ENCODE results near the gene CACNA1C. TPM values are rescaled to one million over a fixed set of nuclear protein-coding genes. Genes with fewer than 3 reads are reported as not detected.

CACNA1C gene
- total and polyA plus RNA-seq, 2 donors (not counting 1 experiment from before 2014, with no cell fraction given): 7.6 to 11.4 TPM

- H3K79me2 ChIP-seq (ENCODE audit: control insufficient read depth, insufficient read depth, low read length): no peaks in the 10 kb centered on the region
- peaks cover 11% of the 10 kb centered on the region for H3K4me1 ChIP-seq (ENCODE audit: control insufficient read depth, extremely low read depth, insufficient read depth, low read length)
- no peak overlapping the region for H3K9ac ChIP-seq (ENCODE audit: insufficient read depth, low read length)
- no peak overlapping the region for H3K27ac ChIP-seq (ENCODE audit: insufficient read depth, low read length)
- no peaks in the 10 kb centered on the region for H4K20me1 ChIP-seq (ENCODE audit: control insufficient read depth, extremely low read depth, insufficient read depth, low read length)
- no peak overlapping the region for H2AFZ ChIP-seq (ENCODE audit: low read length)
- no peaks in the 10 kb centered on the region for H3K36me3 ChIP-seq (ENCODE audit: control insufficient read depth, insufficient read depth, low read length)
- no peaks in the 10 kb centered on the region for H3K27me3 ChIP-seq (ENCODE audit: control insufficient read depth, insufficient read depth, low read length)
- H3K4me2 ChIP-seq (ENCODE audit: extremely low read depth, insufficient read depth, low read length): peak overlapping the region; percentile 5
- no peak overlapping the region for H3K4me3 ChIP-seq (replicated peaks in 1 of 4; ENCODE audit: control extremely low read depth in 1 of 4, insufficient read depth in 1 of 4, low read depth in 3 of 4, low read length in 4 of 4)
- DNase-seq (ENCODE audit: low read depth in 2 of 2): no peak
- no peaks in the 10 kb centered on the region for H3K9me3 ChIP-seq (ENCODE audit: control insufficient read depth, insufficient read depth, low read depth, low read length)
- no peak for TF ChIP-seq EZH2 (IDR thresholded peaks at IDR 0.05; ENCODE audit: low read length, missing control alignments)
- no peak for TF ChIP-seq CTCF (conservative IDR thresholded peaks at IDR 0.05 in 1 of 2, IDR thresholded peaks at IDR 0.05 in 1 of 2; ENCODE audit: low read depth in 1 of 2, low read length in 2 of 2)
Measured at GRCh38 chr12:2074792-2075191, 22.0 kb downstream of the CACNA1C start.

- H3K9ac ChIP-seq (ENCODE audit: insufficient read depth, low read length): no peak overlapping the region
- no peaks in the 10 kb centered on the region for H3K79me2 ChIP-seq (ENCODE audit: control insufficient read depth, insufficient read depth, low read length)
- peaks cover 11% of the 10 kb centered on the region for H3K4me1 ChIP-seq (ENCODE audit: control insufficient read depth, extremely low read depth, insufficient read depth, low read length)
- peak overlapping the region; percentile 77 for H3K4me2 ChIP-seq (ENCODE audit: extremely low read depth, insufficient read depth, low read length)
- H3K9me3 ChIP-seq (ENCODE audit: control insufficient read depth, insufficient read depth, low read depth, low read length): no peaks in the 10 kb centered on the region
- DNase-seq (ENCODE audit: low read depth in 2 of 2): no peak
- H3K27me3 ChIP-seq (ENCODE audit: control insufficient read depth, insufficient read depth, low read length): no peaks in the 10 kb centered on the region
- H2AFZ ChIP-seq (ENCODE audit: low read length): no peak overlapping the region
- peak overlapping the region; percentile 40 for H3K27ac ChIP-seq (ENCODE audit: insufficient read depth, low read length)
- no peak for TF ChIP-seq EZH2 (IDR thresholded peaks at IDR 0.05; ENCODE audit: low read length, missing control alignments)
- no peak for TF ChIP-seq CTCF (conservative IDR thresholded peaks at IDR 0.05 in 1 of 2, IDR thresholded peaks at IDR 0.05 in 1 of 2; ENCODE audit: low read depth in 1 of 2, low read length in 2 of 2)
- H4K20me1 ChIP-seq (ENCODE audit: control insufficient read depth, extremely low read depth, insufficient read depth, low read length): no peaks in the 10 kb centered on the region
- no peaks in the 10 kb centered on the region for H3K36me3 ChIP-seq (ENCODE audit: control insufficient read depth, insufficient read depth, low read length)
- H3K4me3 ChIP-seq (replicated peaks in 1 of 4; ENCODE audit: control extremely low read depth in 1 of 4, insufficient read depth in 1 of 4, low read depth in 3 of 4, low read length in 4 of 4): no peak overlapping the region
Measured at GRCh38 chr12:2075508-2076195, 22.9 kb downstream of the CACNA1C start.

- Histone ChIP-seq H3K9me3 (ENCODE audit: control insufficient read depth, insufficient read depth, low read depth, low read length) (no peaks in the 10 kb centered on the region), H3K4me2 (ENCODE audit: extremely low read depth, insufficient read depth, low read length) (peak overlapping the region; percentile 77), H3K36me3 (ENCODE audit: control insufficient read depth, insufficient read depth, low read length) (no peaks in the 10 kb centered on the region), H3K4me3 (replicated peaks in 1 of 4; ENCODE audit: control extremely low read depth in 1 of 4, insufficient read depth in 1 of 4, low read depth in 3 of 4, low read length in 4 of 4) (no peak overlapping the region), H3K27ac (ENCODE audit: insufficient read depth, low read length) (peak overlapping the region; percentile 40), H4K20me1 (ENCODE audit: control insufficient read depth, extremely low read depth, insufficient read depth, low read length) (no peaks in the 10 kb centered on the region), H3K79me2 (ENCODE audit: control insufficient read depth, insufficient read depth, low read length) (no peaks in the 10 kb centered on the region), H3K4me1 (ENCODE audit: control insufficient read depth, extremely low read depth, insufficient read depth, low read length) (peaks cover 11% of the 10 kb centered on the region), H3K27me3 (ENCODE audit: control insufficient read depth, insufficient read depth, low read length) (no peaks in the 10 kb centered on the region), H2AFZ (ENCODE audit: low read length) (no peak overlapping the region), H3K9ac (ENCODE audit: insufficient read depth, low read length) (no peak overlapping the region)
- peak in 1 of 2 donors; percentile 90 for DNase-seq (ENCODE audit: low read depth in 2 of 2)
- no peak for TF ChIP-seq EZH2 (IDR thresholded peaks at IDR 0.05; ENCODE audit: low read length, missing control alignments)
- no peak for TF ChIP-seq CTCF (conservative IDR thresholded peaks at IDR 0.05 in 1 of 2, IDR thresholded peaks at IDR 0.05 in 1 of 2; ENCODE audit: low read depth in 1 of 2, low read length in 2 of 2)
Measured at GRCh38 chr12:2076196-2076570, 23.4 kb downstream of the CACNA1C start.
